H9 (cell line): ENCODE results near the gene NXNL2. TPM values are rescaled to one million over a fixed set of nuclear protein-coding genes. Genes with fewer than 3 reads are reported as not detected.

Experiments used
- DNase-seq: peaks from one replicate; pipeline ENCODE4 v3.0.0-alpha.2; 2017
- H2AFZ ChIP-seq: one replicate; pipeline ENCODE4 v1.6.1; 2013; ENCODE audit warnings: mild to moderate bottlenecking, low read length, control low read depth, moderate library complexity
- H2AK5ac ChIP-seq: 2 replicates; pipeline ENCODE4 v1.6.1; 2013; ENCODE audit warnings: low read length, control low read depth, mixed read lengths; ENCODE audit not compliant: insufficient read length
- H2BK120ac ChIP-seq: one replicate; pipeline ENCODE4 v1.6.1; 2013; ENCODE audit warnings: low read depth, mild to moderate bottlenecking, low read length, control low read depth, inconsistent platforms; ENCODE audit not compliant: poor library complexity, severe bottlenecking
- H2BK12ac ChIP-seq: 2 replicates; pipeline ENCODE4 v1.6.1; 2013; ENCODE audit warnings: low read length, control low read depth, mixed read lengths, low read depth; ENCODE audit not compliant: insufficient read length
- H2BK15ac ChIP-seq: 2 replicates; pipeline ENCODE4 v1.6.1; 2013; ENCODE audit warnings: low read depth, low read length, control low read depth
- H2BK20ac ChIP-seq: one replicate; pipeline ENCODE4 v1.6.1; 2013; ENCODE audit warnings: low read depth, mild to moderate bottlenecking, low read length, control low read depth, inconsistent platforms; ENCODE audit not compliant: poor library complexity, severe bottlenecking
- H2BK5ac ChIP-seq: 2 replicates; pipeline ENCODE4 v1.6.1; 2013; ENCODE audit warnings: low read length, control low read depth, mixed read lengths; ENCODE audit not compliant: insufficient read length
- H3K14ac ChIP-seq: 2 replicates; pipeline ENCODE4 v1.6.1; 2013; ENCODE audit warnings: low read length, control low read depth; ENCODE audit not compliant: insufficient read depth
- H3K18ac ChIP-seq: 2 replicates; pipeline ENCODE4 v1.6.1; 2013; ENCODE audit warnings: low read depth, mild to moderate bottlenecking, mixed read lengths, low read length, control low read depth; ENCODE audit not compliant: insufficient read length
- H3K23ac ChIP-seq: 2 replicates; pipeline ENCODE4 v1.6.1; 2013; ENCODE audit warnings: low read length, control low read depth, mixed read lengths, low read depth; ENCODE audit not compliant: insufficient read length
- H3K23me2 ChIP-seq: 2 replicates; pipeline ENCODE4 v1.6.1; 2013; ENCODE audit warnings: low read depth, mild to moderate bottlenecking, mixed read lengths, low read length, control low read depth; ENCODE audit not compliant: insufficient read length, poor library complexity, severe bottlenecking
- H3K27ac ChIP-seq: 2 replicates; pipeline ENCODE4 v1.5.1; 2013; ENCODE audit warnings: low read length, control low read depth, mixed read lengths, low read depth; ENCODE audit not compliant: insufficient read length
- H3K27me3 ChIP-seq: 2 replicates; pipeline ENCODE4 v1.6.1; 2013; ENCODE audit warnings: low read length, control low read depth, inconsistent platforms; ENCODE audit not compliant: insufficient read depth
- H3K4ac ChIP-seq: 2 replicates; pipeline ENCODE4 v1.6.1; 2013; ENCODE audit warnings: low read depth, mild to moderate bottlenecking, control low read depth, inconsistent platforms, low read length, moderate library complexity
- H3K4me1 ChIP-seq: 2 replicates; pipeline ENCODE4 v1.6.1; 2013; ENCODE audit warnings: low read length, control low read depth, inconsistent platforms; ENCODE audit not compliant: insufficient read depth
- H3K4me2 ChIP-seq: 2 replicates; pipeline ENCODE4 v1.6.1; 2013; ENCODE audit warnings: low read length, control low read depth, mixed read lengths; ENCODE audit not compliant: insufficient read length, insufficient read depth
- H3K56ac ChIP-seq: 2 replicates; pipeline ENCODE4 v1.6.1; 2013; ENCODE audit warnings: low read depth, mild to moderate bottlenecking, mixed read lengths, low read length, control low read depth; ENCODE audit not compliant: insufficient read length
- H3K79me1 ChIP-seq: 2 replicates; pipeline ENCODE4 v1.6.1; 2013; ENCODE audit warnings: low read depth, mild to moderate bottlenecking, moderate library complexity, low read length, control low read depth, inconsistent platforms; ENCODE audit not compliant: insufficient read depth, poor library complexity, severe bottlenecking
- H3K79me2 ChIP-seq: 2 replicates; pipeline ENCODE4 v1.6.1; 2013; ENCODE audit warnings: low read length, control low read depth, inconsistent platforms; ENCODE audit not compliant: insufficient read depth
- H3K9ac ChIP-seq: 2 replicates; pipeline ENCODE4 v1.6.1; 2013; ENCODE audit warnings: low read length, control low read depth, mixed read lengths; ENCODE audit not compliant: insufficient read length; ENCODE audit errors: extremely low read depth
- H3K9me3 ChIP-seq: one replicate; pipeline ENCODE4 v1.6.1; 2013; ENCODE audit warnings: low read depth, low read length, inconsistent platforms; ENCODE audit not compliant: control insufficient read depth
- H3T11ph ChIP-seq: one replicate; pipeline ENCODE4 v1.6.1; 2013; ENCODE audit warnings: mild to moderate bottlenecking, low read length, control low read depth, inconsistent platforms
- H4K20me1 ChIP-seq: one replicate; pipeline ENCODE4 v1.6.1; 2013; ENCODE audit not compliant: control insufficient read depth, insufficient read length, insufficient read depth
- H4K5ac ChIP-seq: 2 replicates; pipeline ENCODE4 v1.6.1; 2013; ENCODE audit warnings: low read depth, mild to moderate bottlenecking, mixed read lengths, low read length, control low read depth; ENCODE audit not compliant: insufficient read length
- H4K8ac ChIP-seq: replicated peaks from 2 replicates; pipeline ENCODE4 v1.6.1; 2013; ENCODE audit warnings: low read length, control low read depth, mixed read lengths, low read depth; ENCODE audit not compliant: insufficient read length
- H4K91ac ChIP-seq: 2 replicates; pipeline ENCODE4 v1.6.1; 2013; ENCODE audit warnings: low read depth, mild to moderate bottlenecking, moderate library complexity, mixed read lengths, low read length, control low read depth; ENCODE audit not compliant: insufficient read length
- H3K27ac Mint-ChIP-seq, 3 experiments: 2 replicates in 2 of 3; 3 replicates in 1 of 3; pipeline ENCODE4 v1.8.0; 2020 to 2021; ENCODE audit warnings: mixed read lengths in 3 of 3, mild to moderate bottlenecking in 1 of 3, moderate library complexity in 1 of 3
- H3K27me3 Mint-ChIP-seq: 2 replicates; pipeline ENCODE4 v1.8.0; 2021; ENCODE audit warnings: low read depth, mild to moderate bottlenecking, moderate library complexity, mixed read lengths
- H3K36me3 Mint-ChIP-seq, 3 experiments: 2 replicates in 2 of 3; 3 replicates in 1 of 3; pipeline ENCODE4 v1.8.0; 2020 to 2021; ENCODE audit warnings: low read depth in 3 of 3, mixed read lengths in 3 of 3; ENCODE audit not compliant: insufficient read depth in 1 of 3
- H3K4me1 Mint-ChIP-seq, 2 experiments: 2 replicates each; pipeline ENCODE4 v1.8.0; 2020; ENCODE audit warnings: mixed read lengths in 2 of 2
- H3K4me3 Mint-ChIP-seq, 2 experiments: 2 replicates in 1 of 2; 3 replicates in 1 of 2; pipeline ENCODE4 v1.8.0; 2020 to 2021; ENCODE audit warnings: mild to moderate bottlenecking in 2 of 2, mixed read lengths in 2 of 2, moderate library complexity in 1 of 2
- H3K9me3 Mint-ChIP-seq, 2 experiments: 2 replicates in 1 of 2; 3 replicates in 1 of 2; pipeline ENCODE4 v1.8.0; 2020; ENCODE audit warnings: mild to moderate bottlenecking in 2 of 2, mixed read lengths in 2 of 2, moderate library complexity in 1 of 2
- CTCF ChIP-seq: fragments of 200-600 bp; sonication (generic); conservative IDR thresholded peaks from 3 replicates; pipeline ENCODE4 v1.8.0; 2021; ENCODE audit warnings: antibody characterized with exemption, mild to moderate bottlenecking
- WGBS: extraction: QIAGEN DNeasy Blood & Tissue Kit; methylation state at CpG from one replicate; pipeline ENCODE4 v1.1.7; 2013; ENCODE audit warnings: missing lambda C conversion rate, low lambda C conversion rate, mixed read lengths; ENCODE audit not compliant: insufficient read length; ENCODE audit errors: extremely low coverage; 5-methylcytosine and 5-hydroxymethylcytosine counted together
- total RNA-seq: library from RNA; stranded (reverse); gene quantifications from 2 replicates; pipeline ENCODE4 v1.2.1, GENCODE V29; 2021

The NXNL2 gene
- total RNA-seq, 1 experiment from 2014 or later: 0.57 TPM

DNA sequence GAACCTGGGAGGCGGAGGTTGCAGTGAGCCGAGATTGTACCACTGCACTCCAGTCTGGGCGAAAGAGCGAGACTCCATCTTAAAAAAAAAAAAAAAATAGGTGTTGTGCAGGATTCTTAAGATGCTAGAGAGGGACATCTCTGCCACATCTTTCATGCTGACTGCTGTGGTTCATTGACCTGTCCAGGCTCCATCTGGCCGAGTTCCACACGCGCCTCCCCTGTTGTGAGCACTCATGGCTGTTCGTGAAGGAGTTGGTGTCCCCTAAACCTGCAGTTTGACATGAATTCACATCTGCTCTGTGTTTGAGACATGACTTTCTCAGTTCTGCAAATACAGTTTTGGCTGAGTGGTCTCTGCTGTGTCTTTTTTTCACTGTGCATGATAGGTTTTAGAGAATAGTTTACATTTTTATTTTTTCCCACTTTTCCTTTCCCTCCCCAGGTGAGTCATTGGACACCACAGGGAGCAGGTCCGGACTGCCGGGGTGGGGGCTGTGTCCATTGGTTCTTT, 5.3 kb downstream of the NXNL2 start:
- Histone ChIP-seq H3K9ac (no peak overlapping the region), H2BK12ac (no peak overlapping the region), H4K91ac (no peak overlapping the region), H3K23me2 (peaks cover 7% of the 10 kb centered on the region), H4K8ac (no peak overlapping the region), H3K27me3 (no peaks in the 10 kb centered on the region; the same call in 1 of the 2 replicates), H4K5ac (no peak overlapping the region), H3K4me2 (no peak overlapping the region), H3K79me1 (no peaks in the 10 kb centered on the region), H2BK15ac (no peak overlapping the region), H3K14ac (no peak overlapping the region), H2AK5ac (no peak overlapping the region), H3K9me3 (no peaks in the 10 kb centered on the region), H3K27ac (no peak overlapping the region), H3K79me2 (no peaks in the 10 kb centered on the region), H2BK20ac (no peak overlapping the region), H2BK120ac (no peak overlapping the region), H2BK5ac (no peak overlapping the region), H3K23ac (no peak overlapping the region), H2AFZ (no peak overlapping the region), H4K20me1 (no peaks in the 10 kb centered on the region), H3K56ac (no peak overlapping the region), H3K4me1 (peaks cover under 1% of the 10 kb centered on the region; the same call in 1 of the 2 replicates), H3K18ac (no peak overlapping the region), H3K4ac (no peak overlapping the region), H3T11ph (no peak overlapping the region)
- WGBS: no CpG with 5 or more reads among the region's 10 CpGs
- no peak for DNase-seq
- Mint-ChIP-seq H3K4me1 (peaks cover 11 to 13% of the 10 kb centered on the region in 2 experiments), H3K27ac (no peak overlapping the region; a peak in 1 of 7 replicates), H3K4me3 (no peak overlapping the region), H3K36me3 (no peaks in the 10 kb centered on the region; a peak in 1 of 7 replicates), H3K9me3 (no peaks in the 10 kb centered on the region), H3K27me3 (peaks cover 24% of the 10 kb centered on the region)
- TF ChIP-seq CTCF: no peak
